ENCODE results near the gene CFAP97.
"Not testable (repeated sequence)": the region's sequence is repeated elsewhere in the genome, so short reads cannot be mapped to it uniquely, and the experiment has no call there.

The CFAP97 gene

GRCh38 chr4:185139736-185140135 lies 64.1 kb downstream of the CFAP97 start:
- DNase-seq (ENCODE audit: low spot score) = no peak

GRCh38 chr4:185138161-185138560 lies 65.6 kb downstream of the CFAP97 start:
- DNase-seq (ENCODE audit: low spot score) = no peak

DNA sequence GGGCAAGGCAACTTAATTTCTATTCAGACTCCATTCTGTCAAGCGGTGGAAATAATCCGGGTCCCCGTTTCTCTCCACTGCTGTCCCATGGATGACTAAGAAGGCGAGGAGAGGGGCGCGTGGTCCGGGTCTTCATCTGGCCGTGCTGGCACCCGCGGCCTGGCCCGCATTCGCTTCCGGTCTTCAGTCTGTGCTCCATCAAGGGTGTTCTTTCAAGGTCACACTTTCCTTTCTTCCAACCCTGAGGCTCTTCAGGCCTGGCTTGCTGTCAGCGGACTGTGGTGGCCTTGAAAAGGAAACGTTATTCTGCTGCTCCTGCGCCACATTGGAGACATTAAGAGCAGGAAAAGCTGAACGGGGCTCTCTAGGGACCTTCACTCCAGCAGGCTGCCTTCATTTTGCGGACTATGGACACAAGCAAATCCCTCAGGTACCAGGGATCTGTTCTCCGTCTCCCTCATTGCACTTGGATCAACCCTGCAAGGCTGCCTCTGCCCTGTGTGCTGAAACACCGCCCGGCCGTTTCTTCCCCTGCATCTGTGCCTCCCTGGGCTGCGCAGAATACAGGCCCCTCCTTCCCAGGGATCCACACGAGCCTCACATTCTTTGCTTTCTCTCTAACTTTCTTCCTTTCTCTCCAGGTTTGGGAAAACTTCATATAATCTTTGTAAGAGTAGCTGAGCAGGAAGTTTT lies 66.4 kb downstream of the CFAP97 start:
- no peak for DNase-seq (ENCODE audit: low spot score)

GRCh38 chr4:185134307-185134869 lies 69.4 kb downstream of the CFAP97 start:
- DNase-seq (ENCODE audit: low spot score) = peak; percentile 65

DNA sequence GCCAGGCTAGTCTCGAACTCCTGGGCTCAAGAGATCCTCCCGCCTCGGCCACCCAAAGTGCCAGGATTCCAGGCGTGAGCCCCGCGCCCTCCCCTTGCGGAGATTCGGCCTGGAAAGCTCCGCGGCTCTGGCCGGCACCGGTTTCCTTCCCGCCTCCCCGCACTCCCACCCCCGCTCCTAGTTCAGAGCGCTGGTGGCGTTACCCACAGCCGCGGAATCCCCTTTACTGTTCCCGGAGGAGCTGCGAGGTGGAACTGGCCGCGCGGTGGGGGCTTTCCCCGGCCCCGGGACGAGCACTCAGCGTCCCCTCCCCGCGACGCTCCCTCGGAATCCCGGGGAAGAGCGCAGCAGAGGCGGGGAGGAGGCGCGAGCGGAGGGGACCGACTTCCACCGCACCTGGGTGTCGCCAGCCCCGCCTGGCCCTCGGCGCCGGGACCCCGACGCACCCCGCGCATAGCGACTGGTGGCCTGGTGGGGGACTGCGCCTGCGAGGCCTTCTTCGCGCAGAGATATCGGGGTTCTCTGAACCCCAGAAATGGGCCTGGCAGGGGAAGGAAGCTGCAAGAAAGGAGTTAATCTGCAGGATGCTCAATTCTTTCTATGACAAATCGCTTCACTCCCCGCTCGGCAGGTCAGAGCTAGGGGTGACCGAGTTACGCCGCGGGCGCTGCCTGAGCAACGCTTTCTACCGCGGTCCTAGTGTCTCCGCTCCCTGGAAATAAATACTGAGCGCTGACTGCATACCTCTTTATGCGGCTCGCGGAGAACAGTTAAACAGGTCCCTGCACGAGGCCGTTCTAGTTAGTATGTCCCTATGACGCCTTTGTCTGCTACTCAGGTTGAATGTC lies 75.3 kb downstream of the CFAP97 start:
- DNase-seq (ENCODE audit: low spot score) = no peak

- DNase-seq (ENCODE audit: low spot score) = no peak
Measured at GRCh38 chr4:185127021-185127925, 76.5 kb downstream of the CFAP97 start.

GRCh38 chr4:185124006-185124405 lies 79.8 kb downstream of the CFAP97 start:
- no peak for DNase-seq (ENCODE audit: low spot score)

DNA sequence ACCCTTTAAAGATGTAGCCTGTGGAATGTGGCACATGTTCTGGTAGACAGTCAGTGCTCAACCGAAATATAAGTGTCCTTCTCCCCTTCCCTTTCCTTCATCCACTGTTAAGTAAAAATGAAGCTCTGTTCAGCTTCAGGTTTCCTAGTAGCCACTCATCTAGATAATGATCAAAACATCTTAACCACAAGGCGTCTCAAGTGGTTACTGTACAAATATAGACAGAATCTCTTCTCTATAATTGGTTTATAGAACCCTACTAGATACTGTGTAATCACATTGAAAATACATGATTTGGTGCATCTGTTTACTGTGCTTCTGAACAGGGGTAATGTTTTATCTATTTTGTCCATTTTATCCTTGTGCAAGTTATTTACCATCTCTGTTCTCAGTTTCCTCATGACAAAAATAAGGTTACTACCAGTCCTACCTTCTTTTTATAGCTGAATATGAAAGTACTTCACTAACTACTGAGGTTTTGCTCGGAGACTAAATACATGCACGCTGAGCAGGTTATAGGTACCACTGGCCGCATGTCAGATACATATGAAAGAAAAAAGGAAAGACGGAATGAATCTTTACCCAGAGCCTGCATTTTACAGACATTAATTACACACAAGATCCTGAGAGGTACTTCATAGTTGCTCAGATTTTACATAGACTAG lies 81.0 kb downstream of the CFAP97 start:
- DNase-seq (ENCODE audit: low spot score) = no peak

GRCh38 chr4:185120631-185120946 lies 83.2 kb downstream of the CFAP97 start:
- no peak for DNase-seq (ENCODE audit: low spot score)

- DNase-seq (ENCODE audit: low spot score) = no peak
Measured at GRCh38 chr4:185119927-185120630, 83.7 kb downstream of the CFAP97 start.

GRCh38 chr4:185119467-185119866 lies 84.3 kb downstream of the CFAP97 start:
- DNase-seq (ENCODE audit: low spot score) = not testable (repeated sequence)

GRCh38 chr4:185118876-185119275 lies 84.9 kb downstream of the CFAP97 start:
- DNase-seq (ENCODE audit: low spot score) = no peak

GRCh38 chr4:185117300-185117934 lies 86.4 kb downstream of the CFAP97 start:
- no peak for DNase-seq (ENCODE audit: low spot score)

DNA sequence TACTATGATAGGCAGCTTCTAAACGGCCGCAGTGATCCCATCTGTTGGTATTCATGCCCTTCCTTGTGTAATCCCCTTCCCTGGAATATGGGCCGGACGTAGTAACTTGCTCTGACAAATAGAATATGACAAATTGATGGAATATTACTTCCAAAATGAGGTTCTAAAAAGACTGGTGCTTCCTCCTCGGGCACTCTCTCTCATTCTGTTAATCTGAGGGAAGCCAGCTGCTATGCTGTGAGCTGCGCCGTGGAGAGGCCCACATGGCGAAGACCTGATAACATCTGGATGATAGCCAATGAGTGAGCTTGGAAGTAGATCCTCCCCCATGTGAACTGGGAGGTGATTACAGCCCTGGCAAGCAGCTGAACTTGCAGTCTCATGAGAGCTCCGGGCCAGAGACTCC lies 88.0 kb downstream of the CFAP97 start:
- peak; percentile 72 for DNase-seq (ENCODE audit: low spot score)

- DNase-seq (ENCODE audit: low spot score) = no peak
Measured at GRCh38 chr4:185113340-185113739, 90.5 kb downstream of the CFAP97 start.

- DNase-seq (ENCODE audit: low spot score) = no peak
Measured at GRCh38 chr4:185112104-185112503, 91.7 kb downstream of the CFAP97 start.

DNA sequence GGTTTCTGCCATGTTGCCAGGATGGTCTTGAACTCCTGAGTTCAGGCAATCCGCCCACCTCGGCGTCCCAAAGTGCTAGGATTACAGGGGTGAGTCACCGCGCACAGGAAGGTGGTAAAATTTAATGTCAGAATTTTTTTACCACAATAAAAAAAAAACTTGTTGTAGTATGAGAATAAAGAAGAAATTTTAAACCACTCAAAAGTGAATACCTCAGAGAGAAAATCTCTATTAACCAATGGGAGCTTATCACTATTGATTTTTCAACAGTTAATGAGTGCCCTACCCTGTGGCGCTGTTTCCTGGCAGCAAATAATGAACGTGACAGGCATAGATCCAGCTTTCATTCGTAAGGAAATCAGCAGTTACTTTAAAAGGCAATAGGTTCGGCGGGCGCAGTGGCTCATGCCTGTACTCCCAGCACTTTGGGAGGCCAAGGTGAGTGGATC lies 93.4 kb downstream of the CFAP97 start:
- no peak for DNase-seq (ENCODE audit: low spot score)

DNA sequence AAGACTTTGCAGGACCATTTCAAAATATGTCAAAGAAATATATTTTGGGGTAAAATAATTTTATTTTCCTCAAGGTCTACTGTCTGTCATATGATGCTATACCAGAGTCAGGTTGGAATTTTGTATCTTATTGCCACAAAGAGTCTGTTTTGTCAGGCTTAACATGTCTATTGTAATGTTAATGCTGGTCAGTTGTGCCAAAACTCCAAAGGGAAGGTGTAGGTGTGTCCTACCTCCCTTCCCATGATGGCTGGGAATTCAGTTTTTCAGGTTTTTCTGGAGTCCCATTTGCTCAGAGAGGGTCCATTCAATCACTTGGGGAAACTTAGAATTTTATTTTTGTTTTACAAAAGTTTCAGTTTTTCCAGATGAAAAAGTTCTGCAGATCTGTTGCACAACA lies 94.1 kb downstream of the CFAP97 start:
- DNase-seq (ENCODE audit: low spot score) = no peak
